Neural progenitor cell (in vitro differentiated cells): ENCODE measurements around the gene RHOD.

Source experiments
- CTCF ChIP-seq: fragments of 200-600 bp; sonication (generic); IDR thresholded peaks from 2 replicates; pipeline ENCODE4 v1.5.1; 2017; ENCODE audit warnings: antibody characterized with exemption, mild to moderate bottlenecking
- EZH2 ChIP-seq: fragments of 200-600 bp; sonication (generic); IDR thresholded peaks from 2 replicates; pipeline ENCODE4 v1.6.1; 2017; ENCODE audit warnings: antibody characterized with exemption, mild to moderate bottlenecking, moderate library complexity
- EZH2phosphoT487 ChIP-seq: fragments of 200-600 bp; sonication (generic); IDR thresholded peaks from 2 replicates; pipeline ENCODE4 v1.6.1; 2017; ENCODE audit warnings: antibody characterized with exemption

- no peak for TF ChIP-seq CTCF
- no peak for TF ChIP-seq EZH2
- TF ChIP-seq EZH2phosphoT487 = no peak
Observed at GRCh38 chr11:67027943-67028542, 28.6 kb upstream of the RHOD start.
